Thyroid gland (tissue), 4 donors: ENCODE results near the gene SLC43A2.

Source experiments
- CTCF ChIP-seq, 6 experiments: fragments of 200-600 bp in 3 of 6; fragments of 450-650 bp in 3 of 6; sonication (generic) in 3 of 6; IDR thresholded peaks; one replicate each; pipeline ENCODE4 v1.5.1; 2016 to 2019; ENCODE audit warnings: antibody characterized with exemption in 6 of 6, mild to moderate bottlenecking in 2 of 6, inconsistent platforms in 1 of 6, moderate library complexity in 1 of 6
- POLR2A ChIP-seq, 2 donors: fragments of 450-650 bp; IDR thresholded peaks; one replicate each; pipeline ENCODE4 v1.6.1; 2017; ENCODE audit warnings: antibody characterized with exemption in 2 of 2, mild to moderate bottlenecking in 2 of 2, moderate library complexity in 1 of 2

- TF ChIP-seq CTCF (IDR thresholded peaks at IDR 0.05) = no peak
- no peak for TF ChIP-seq POLR2A (IDR thresholded peaks at IDR 0.05)
Measured at GRCh38 chr17:1621273-1621954, 7.2 kb downstream of the SLC43A2 start.
